Calu3 (cell line): ENCODE data around the gene ROBO2. TPM values are rescaled to one million over a fixed set of nuclear protein-coding genes. Genes with fewer than 3 reads are reported as not detected.

Source experiments
- BruUV-seq: library from RNA; stranded (reverse); fragments of 400-500 nt; replicated peaks from 2 replicates; lab custom pipeline; 2021; lab: Mats Ljungman, UMichigan
- CTCF ChIA-PET: fragments of 300-600 bp; sonication (Branson Sonifier 250); formaldehyde crosslinking; loops from one replicate; lab custom pipeline; 2022; ENCODE audit warnings: antibody characterized with exemption; lab: Charles Lee
- DNase-seq: peaks from one replicate; pipeline ENCODE4 v3.0.0; 2022
- H3K27ac Mint-ChIP-seq: one replicate; pipeline ENCODE4 v1.8.0; 2022; ENCODE audit warnings: mixed read lengths; ENCODE audit not compliant: unreplicated experiment
- H3K27me3 Mint-ChIP-seq: one replicate; pipeline ENCODE4 v1.8.0; 2022; ENCODE audit warnings: mixed read lengths; ENCODE audit not compliant: unreplicated experiment
- H3K36me3 Mint-ChIP-seq: one replicate; pipeline ENCODE4 v1.8.0; 2022; ENCODE audit warnings: mild to moderate bottlenecking, moderate library complexity, mixed read lengths; ENCODE audit not compliant: insufficient read depth, unreplicated experiment
- H3K4me1 Mint-ChIP-seq: one replicate; pipeline ENCODE4 v1.8.0; 2022; ENCODE audit warnings: mild to moderate bottlenecking, low read depth, mixed read lengths; ENCODE audit not compliant: unreplicated experiment
- H3K4me3 Mint-ChIP-seq: one replicate; pipeline ENCODE4 v1.8.0; 2022; ENCODE audit warnings: mild to moderate bottlenecking, low read depth, moderate library complexity, mixed read lengths; ENCODE audit not compliant: unreplicated experiment
- H3K9me3 Mint-ChIP-seq: one replicate; pipeline ENCODE4 v1.8.0; 2022; ENCODE audit warnings: low read depth, mixed read lengths; ENCODE audit not compliant: unreplicated experiment
- intact Hi-C: fragments of 100-400 bp; cut with micrococcal nuclease; formaldehyde crosslinking; loops from one replicate; pipeline ENCODE4 v1.10.0; 2022; ENCODE audit not compliant: unreplicated experiment
- total RNA-seq: library from RNA; stranded (reverse); gene quantifications from 2 replicates; pipeline ENCODE4 v1.2.3, GENCODE V29; 2022
- TF ChIP-seq, protein P1 (sequence below): fragments of 200-600 bp; IDR thresholded peaks from one replicate; pipeline ENCODE4 v1.8.0; 2022; ENCODE audit warnings: antibody characterized with exemption; ENCODE audit not compliant: unreplicated experiment

Gene ROBO2
- total RNA-seq, 1 experiment from 2014 or later = not detected

DNA sequence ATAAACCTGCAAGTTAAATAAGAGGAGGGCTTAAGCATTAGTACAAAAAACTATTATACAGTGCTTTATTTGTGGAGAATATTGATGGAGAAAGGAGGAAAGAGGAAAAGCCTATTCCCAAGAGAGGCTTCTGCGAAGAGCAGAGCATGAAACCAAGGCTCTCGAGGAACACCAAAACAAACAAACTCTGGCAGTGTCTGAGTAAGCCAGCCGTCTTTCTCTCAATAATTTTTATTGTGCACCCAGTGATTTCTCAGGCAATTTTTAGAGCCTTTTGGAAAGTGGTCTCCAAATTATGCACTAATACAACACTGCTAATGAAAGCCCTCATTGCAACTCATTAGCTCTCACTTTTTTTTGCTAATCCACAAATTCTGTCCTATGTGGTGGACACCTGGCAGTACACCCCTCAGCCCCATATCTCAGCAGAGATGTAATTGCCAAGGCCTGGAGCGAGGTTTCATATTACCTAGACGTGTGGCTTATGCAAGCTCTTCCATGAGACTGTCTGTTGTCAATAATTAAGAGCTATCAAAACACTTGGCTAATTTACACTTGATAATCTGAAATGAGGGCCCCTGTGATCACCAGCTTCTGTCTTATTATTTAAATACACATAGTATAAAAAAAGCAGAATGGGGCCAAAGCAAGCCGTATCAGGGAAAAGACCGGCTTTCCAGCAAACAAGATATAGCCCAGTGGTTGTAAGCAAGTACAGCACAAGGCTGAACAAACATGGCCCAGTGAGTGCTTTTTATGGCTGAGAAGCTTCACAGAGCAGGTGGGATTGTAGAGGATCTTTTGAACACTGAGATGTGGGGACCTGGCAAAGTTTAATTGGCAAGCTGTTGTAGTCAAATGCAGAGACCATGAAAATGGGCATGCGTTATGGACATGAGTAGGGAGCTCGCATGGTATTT is 216.9 kb downstream of the ROBO2 start:
- H3K4me1 Mint-ChIP-seq = no peaks in the 10 kb centered on the region
- no peak overlapping the region for H3K27ac Mint-ChIP-seq
- intact Hi-C loops = loop anchor here (10.0 kb wide), 1 partner anchor 1232 kb away; no protein-coding TSS in a partner anchor
- no peak overlapping the region for H3K4me3 Mint-ChIP-seq
- no peak for DNase-seq
- no peaks in the 10 kb centered on the region for H3K27me3 Mint-ChIP-seq
- TF ChIP-seq, protein P1, sequence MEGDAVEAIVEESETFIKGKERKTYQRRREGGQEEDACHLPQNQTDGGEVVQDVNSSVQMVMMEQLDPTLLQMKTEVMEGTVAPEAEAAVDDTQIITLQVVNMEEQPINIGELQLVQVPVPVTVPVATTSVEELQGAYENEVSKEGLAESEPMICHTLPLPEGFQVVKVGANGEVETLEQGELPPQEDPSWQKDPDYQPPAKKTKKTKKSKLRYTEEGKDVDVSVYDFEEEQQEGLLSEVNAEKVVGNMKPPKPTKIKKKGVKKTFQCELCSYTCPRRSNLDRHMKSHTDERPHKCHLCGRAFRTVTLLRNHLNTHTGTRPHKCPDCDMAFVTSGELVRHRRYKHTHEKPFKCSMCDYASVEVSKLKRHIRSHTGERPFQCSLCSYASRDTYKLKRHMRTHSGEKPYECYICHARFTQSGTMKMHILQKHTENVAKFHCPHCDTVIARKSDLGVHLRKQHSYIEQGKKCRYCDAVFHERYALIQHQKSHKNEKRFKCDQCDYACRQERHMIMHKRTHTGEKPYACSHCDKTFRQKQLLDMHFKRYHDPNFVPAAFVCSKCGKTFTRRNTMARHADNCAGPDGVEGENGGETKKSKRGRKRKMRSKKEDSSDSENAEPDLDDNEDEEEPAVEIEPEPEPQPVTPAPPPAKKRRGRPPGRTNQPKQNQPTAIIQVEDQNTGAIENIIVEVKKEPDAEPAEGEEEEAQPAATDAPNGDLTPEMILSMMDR = no peak
- CTCF ChIA-PET = no interaction called here
- no TSS peak for BruUV-seq
- H3K9me3 Mint-ChIP-seq = peaks cover 3% of the 10 kb centered on the region
- H3K36me3 Mint-ChIP-seq = no peaks in the 10 kb centered on the region

DNA sequence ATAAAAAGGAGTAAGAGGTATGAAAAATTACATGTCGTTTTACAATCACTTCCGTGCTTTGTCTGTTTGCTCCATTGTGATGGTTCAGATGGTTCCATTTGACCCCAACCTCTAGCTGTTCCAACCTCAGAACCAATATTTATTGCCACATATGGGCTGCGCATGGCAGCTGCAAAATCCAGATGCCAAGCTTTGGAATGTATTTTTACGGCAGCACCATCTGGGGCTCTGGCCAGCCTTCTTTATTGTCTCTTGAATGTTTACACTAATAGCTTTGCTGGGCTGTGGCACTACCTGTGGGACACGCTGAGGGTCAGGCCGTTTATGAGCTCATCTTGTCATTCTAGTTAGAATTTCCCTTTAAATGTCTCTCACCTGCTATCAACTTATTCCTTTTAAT is 219.8 kb downstream of the ROBO2 start:
- peaks cover 3% of the 10 kb centered on the region for H3K9me3 Mint-ChIP-seq
- H3K36me3 Mint-ChIP-seq = no peaks in the 10 kb centered on the region
- H3K27ac Mint-ChIP-seq = no peak overlapping the region
- BruUV-seq = no TSS peak
- no peaks in the 10 kb centered on the region for H3K4me1 Mint-ChIP-seq
- intact Hi-C loops = loop anchor here (10.0 kb wide), 1 partner anchor 1235 kb away; no protein-coding TSS in a partner anchor
- H3K4me3 Mint-ChIP-seq = no peak overlapping the region
- CTCF ChIA-PET = no interaction called here
- no peak for DNase-seq
- TF ChIP-seq, protein P1 = no peak
- H3K27me3 Mint-ChIP-seq = no peaks in the 10 kb centered on the region

DNA sequence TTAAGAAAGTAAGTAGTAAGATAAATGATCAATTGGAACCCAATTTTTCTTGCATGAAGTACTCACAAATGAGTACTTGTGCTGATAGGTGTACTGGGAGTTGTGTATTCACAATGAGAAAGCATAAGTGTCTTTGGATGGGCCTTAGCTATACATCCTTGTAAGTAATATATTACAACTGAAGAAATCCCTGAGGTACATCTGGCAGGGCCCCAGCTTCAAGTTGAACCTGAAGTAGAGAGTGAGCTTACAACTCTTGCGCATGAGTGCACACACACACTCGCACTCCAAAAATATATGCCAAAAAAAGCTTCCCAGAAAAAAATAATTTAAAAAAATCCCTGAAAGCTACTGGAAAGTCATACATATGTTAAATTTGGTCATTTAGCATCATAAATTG is 222.5 kb downstream of the ROBO2 start:
- BruUV-seq = no TSS peak
- Mint-ChIP-seq H3K27me3 (no peaks in the 10 kb centered on the region), H3K36me3 (no peaks in the 10 kb centered on the region), H3K27ac (no peak overlapping the region), H3K4me3 (no peak overlapping the region), H3K9me3 (peaks cover 3% of the 10 kb centered on the region), H3K4me1 (no peaks in the 10 kb centered on the region)
- CTCF ChIA-PET = no interaction called here
- intact Hi-C loops = no loop called here
- TF ChIP-seq, protein P1 = no peak
- no peak for DNase-seq

DNA sequence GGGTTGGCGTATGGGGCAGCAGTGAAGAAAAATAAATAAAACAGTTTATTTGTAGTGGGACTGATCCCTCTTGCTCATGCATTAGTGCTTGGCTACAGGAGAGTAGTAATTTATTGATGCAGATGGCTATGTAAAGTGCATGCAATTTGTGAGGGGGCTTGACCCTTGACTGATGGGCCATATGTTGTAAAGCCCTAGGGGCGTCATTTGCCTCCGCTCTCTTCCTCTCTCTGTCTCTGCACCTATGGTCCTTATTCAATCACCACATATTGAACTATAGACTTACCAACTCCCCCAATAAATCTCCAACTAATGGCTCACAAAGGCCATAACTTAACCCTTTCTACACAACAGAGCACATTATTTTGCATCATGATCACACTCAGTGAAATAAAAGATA is 227.7 kb downstream of the ROBO2 start:
- TF ChIP-seq, protein P1 = no peak
- no peaks in the 10 kb centered on the region for H3K4me1 Mint-ChIP-seq
- no peak overlapping the region for H3K27ac Mint-ChIP-seq
- H3K9me3 Mint-ChIP-seq = no peaks in the 10 kb centered on the region
- CTCF ChIA-PET = no interaction called here
- H3K27me3 Mint-ChIP-seq = no peaks in the 10 kb centered on the region
- no peaks in the 10 kb centered on the region for H3K36me3 Mint-ChIP-seq
- H3K4me3 Mint-ChIP-seq = no peak overlapping the region
- DNase-seq = no peak
- no TSS peak for BruUV-seq
- intact Hi-C loops = no loop called here
